SK-N-SH (cell line): ENCODE data around the gene ZCCHC10.

Experiments
- FOSL2 ChIP-seq: IDR thresholded peaks from 2 replicates; pipeline ENCODE4 v1.4.0; 2012; ENCODE audit warnings: low read depth, mild to moderate bottlenecking, moderate library complexity, borderline replicate concordance
- TAF1 ChIP-seq: IDR thresholded peaks from 2 replicates; pipeline ENCODE4 v1.6.1; 2012; ENCODE audit warnings: low read depth, mild to moderate bottlenecking, low read length, moderate library complexity, borderline replicate concordance
- TEAD4 ChIP-seq: IDR thresholded peaks from 2 replicates; pipeline ENCODE4 v1.4.0; 2012; ENCODE audit warnings: mild to moderate bottlenecking, borderline replicate concordance; ENCODE audit not compliant: insufficient read depth
- TF ChIP-seq, protein P1 (sequence below): IDR thresholded peaks from 2 replicates; pipeline ENCODE4 v1.4.0; 2012; ENCODE audit warnings: low read depth
- TF ChIP-seq, protein P2 (sequence below): fragments of 200-600 bp; sonication (generic); IDR thresholded peaks from 2 replicates; pipeline ENCODE4 v1.6.1; 2017; ENCODE audit warnings: antibody characterized with exemption, mild to moderate bottlenecking, moderate library complexity

DNA sequence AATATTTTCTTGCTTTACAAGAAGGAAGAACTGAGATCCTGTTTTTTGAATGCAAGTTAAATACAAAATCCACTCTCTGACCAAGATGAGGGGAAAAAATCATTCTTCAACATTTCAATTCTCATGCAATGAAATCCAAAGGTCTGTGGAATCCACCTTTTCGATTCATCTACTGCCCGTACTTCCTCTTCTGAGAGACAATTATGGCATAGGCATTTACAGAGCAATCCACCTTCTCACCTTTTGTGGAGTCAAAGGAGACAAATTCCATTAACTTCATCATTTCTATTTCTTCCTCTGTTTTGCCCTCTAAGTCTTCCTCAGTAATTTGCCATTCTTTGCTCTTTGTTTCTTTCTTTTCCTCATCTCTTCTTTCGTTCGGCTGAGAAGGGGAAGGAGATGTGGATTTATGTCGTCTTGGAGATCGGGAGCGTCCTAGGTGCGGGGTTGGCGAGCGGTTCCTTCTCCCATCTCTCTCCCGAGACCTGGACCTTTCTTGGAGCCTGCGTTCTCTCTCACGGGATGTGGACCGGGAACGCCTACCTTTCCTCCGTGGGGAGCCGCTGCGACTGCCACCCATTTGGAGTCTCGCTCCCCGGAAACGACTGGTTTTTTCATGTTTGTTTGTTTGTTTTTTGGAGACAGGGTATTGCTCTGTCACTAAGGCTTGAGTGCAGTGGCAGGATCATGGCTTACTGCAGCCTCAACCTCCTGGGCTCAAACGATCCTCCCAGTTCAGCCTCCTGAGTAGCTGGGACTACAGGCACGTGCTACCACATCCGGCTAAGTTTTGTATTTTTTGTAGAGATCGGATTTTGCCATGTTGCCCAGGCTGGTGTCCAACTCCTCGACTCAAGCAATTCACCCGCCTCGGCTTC is 38.6 kb downstream of the ZCCHC10 start:
- TF ChIP-seq, protein P1, sequence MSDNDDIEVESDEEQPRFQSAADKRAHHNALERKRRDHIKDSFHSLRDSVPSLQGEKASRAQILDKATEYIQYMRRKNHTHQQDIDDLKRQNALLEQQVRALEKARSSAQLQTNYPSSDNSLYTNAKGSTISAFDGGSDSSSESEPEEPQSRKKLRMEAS: no peak
- TF ChIP-seq, protein P2, sequence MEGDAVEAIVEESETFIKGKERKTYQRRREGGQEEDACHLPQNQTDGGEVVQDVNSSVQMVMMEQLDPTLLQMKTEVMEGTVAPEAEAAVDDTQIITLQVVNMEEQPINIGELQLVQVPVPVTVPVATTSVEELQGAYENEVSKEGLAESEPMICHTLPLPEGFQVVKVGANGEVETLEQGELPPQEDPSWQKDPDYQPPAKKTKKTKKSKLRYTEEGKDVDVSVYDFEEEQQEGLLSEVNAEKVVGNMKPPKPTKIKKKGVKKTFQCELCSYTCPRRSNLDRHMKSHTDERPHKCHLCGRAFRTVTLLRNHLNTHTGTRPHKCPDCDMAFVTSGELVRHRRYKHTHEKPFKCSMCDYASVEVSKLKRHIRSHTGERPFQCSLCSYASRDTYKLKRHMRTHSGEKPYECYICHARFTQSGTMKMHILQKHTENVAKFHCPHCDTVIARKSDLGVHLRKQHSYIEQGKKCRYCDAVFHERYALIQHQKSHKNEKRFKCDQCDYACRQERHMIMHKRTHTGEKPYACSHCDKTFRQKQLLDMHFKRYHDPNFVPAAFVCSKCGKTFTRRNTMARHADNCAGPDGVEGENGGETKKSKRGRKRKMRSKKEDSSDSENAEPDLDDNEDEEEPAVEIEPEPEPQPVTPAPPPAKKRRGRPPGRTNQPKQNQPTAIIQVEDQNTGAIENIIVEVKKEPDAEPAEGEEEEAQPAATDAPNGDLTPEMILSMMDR: no peak
- TF ChIP-seq FOSL2 (no peak), TAF1 (no peak), TEAD4 (no peak)
